ENCODE results near the gene LSM4. TPM values are rescaled to one million over a fixed set of nuclear protein-coding genes. Genes with fewer than 3 reads are reported as not detected.
A peak's percentile ranks its signal among the peaks of the same experiment; 100 is the strongest.

Gene LSM4
- total and polyA plus RNA-seq, 2 of the 13 experiments (the other 11 are each of a cell fraction or from before 2014, with no cell fraction given): 65.8 to 166 TPM

- TF ChIP-seq BCL3 (CRISPR knock-in tag; IDR thresholded peaks at IDR 0.05) (no peak), ZNF746 (CRISPR knock-in tag; IDR thresholded peaks at IDR 0.05) (no peak), TOE1 (CRISPR knock-in tag; IDR thresholded peaks at IDR 0.05) (no peak), ZNF329 (CRISPR knock-in tag; IDR thresholded peaks at IDR 0.05; ENCODE audit: low read depth) (no peak), FOXJ3 (CRISPR knock-in tag; IDR thresholded peaks at IDR 0.05; ENCODE audit: borderline replicate concordance) (no peak), SATB2 (CRISPR knock-in tag; IDR thresholded peaks at IDR 0.05) (no peak), SOX6 (IDR thresholded peaks at IDR 0.05) (no peak), SOX6 (CRISPR knock-in tag; IDR thresholded peaks at IDR 0.05) (0 out of 2 replicates have a peak, but pooled peaks have one; percentile 29), CBX5 (CRISPR knock-in tag; IDR thresholded peaks at IDR 0.05; ENCODE audit: borderline replicate concordance) (no peak), NFAT5 (CRISPR knock-in tag; IDR thresholded peaks at IDR 0.05) (no peak), CBX2 (IDR thresholded peaks at IDR 0.05; ENCODE audit: low read depth, low read length) (no peak), CBX2 (CRISPR knock-in tag; IDR thresholded peaks at IDR 0.05; ENCODE audit: low read depth) (no peak), IKZF5 (CRISPR knock-in tag; IDR thresholded peaks at IDR 0.05) (no peak), KDM1A (CRISPR knock-in tag; IDR thresholded peaks at IDR 0.05) (no peak), CEBPG (CRISPR knock-in tag; IDR thresholded peaks at IDR 0.05) (no peak), PHF5A (CRISPR knock-in tag; IDR thresholded peaks at IDR 0.05; ENCODE audit: low read depth, unreplicated experiment) (no peak), PLSCR1 (CRISPR knock-in tag; IDR thresholded peaks at IDR 0.05; ENCODE audit: borderline replicate concordance) (no peak), NRL (CRISPR knock-in tag; IDR thresholded peaks at IDR 0.05; ENCODE audit: borderline replicate concordance) (no peak; the same call in 1 of the 2 replicates), KLF16 (CRISPR knock-in tag; IDR thresholded peaks at IDR 0.05) (no peak), ZNF564 (CRISPR knock-in tag; IDR thresholded peaks at IDR 0.05) (0 out of 2 replicates have a peak, but pooled peaks have one; percentile 10), ARNT (IDR thresholded peaks at IDR 0.05) (no peak)
- TF ChIP-seq, protein P1, sequence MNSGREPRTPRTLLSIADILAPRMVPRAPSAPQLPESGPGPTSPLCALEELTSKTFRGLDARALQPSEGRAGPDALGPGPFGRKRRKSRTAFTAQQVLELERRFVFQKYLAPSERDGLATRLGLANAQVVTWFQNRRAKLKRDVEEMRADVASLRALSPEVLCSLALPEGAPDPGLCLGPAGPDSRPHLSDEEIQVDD (CRISPR knock-in tag; IDR thresholded peaks at IDR 0.05; ENCODE audit: borderline replicate concordance): no peak
- TF ChIP-seq, protein P2, sequence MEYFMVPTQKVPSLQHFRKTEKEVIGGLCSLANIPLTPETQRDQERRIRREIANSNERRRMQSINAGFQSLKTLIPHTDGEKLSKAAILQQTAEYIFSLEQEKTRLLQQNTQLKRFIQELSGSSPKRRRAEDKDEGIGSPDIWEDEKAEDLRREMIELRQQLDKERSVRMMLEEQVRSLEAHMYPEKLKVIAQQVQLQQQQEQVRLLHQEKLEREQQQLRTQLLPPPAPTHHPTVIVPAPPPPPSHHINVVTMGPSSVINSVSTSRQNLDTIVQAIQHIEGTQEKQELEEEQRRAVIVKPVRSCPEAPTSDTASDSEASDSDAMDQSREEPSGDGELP (IDR thresholded peaks at IDR 0.05; ENCODE audit: borderline replicate concordance, low read depth): no peak; the same call in 1 of the 2 replicates
Observed at GRCh38 chr19:18322318-18322758, 538 bp downstream of the LSM4 start (continued).
